Tibial artery (tissue), 4 donors: ENCODE data around the gene WDR75.

Source experiments
- DNase-seq, 2 donors: peaks; one replicate each; pipeline ENCODE4 v3.0.0-alpha.2; 2019
- H3K27ac ChIP-seq, 2 donors: fragments of 200-600 bp; sonication (generic) in 1 of 2; 1 replicate in 1 of 2; 2 replicates in 1 of 2; pipeline ENCODE4 v1.5.1; 2018 to 2019; ENCODE audit warnings: mild to moderate bottlenecking in 1 of 2
- H3K27me3 ChIP-seq, 2 donors: fragments of 200-600 bp; sonication (generic) in 1 of 2; one replicate each; pipeline versions ENCODE4 v1.5.1 to v1.6.0; 2016 to 2019
- H3K36me3 ChIP-seq, 3 donors: fragments of 200-600 bp; sonication (generic) in 2 of 3; one replicate each; pipeline ENCODE4 v1.5.1; 2016 to 2019; ENCODE audit warnings: mild to moderate bottlenecking in 2 of 3
- H3K4me1 ChIP-seq, 4 donors: fragments of 200-600 bp; sonication (generic) in 2 of 4; 1 replicate in 3 of 4; 2 replicates in 1 of 4; pipeline ENCODE4 v1.5.1; 2016 to 2019
- H3K4me3 ChIP-seq, 2 donors: fragments of 200-600 bp; sonication (generic) in 1 of 2; 1 replicate in 1 of 2; 2 replicates in 1 of 2; pipeline ENCODE4 v1.5.1; 2018 to 2019; ENCODE audit warnings: mild to moderate bottlenecking in 2 of 2
- H3K9me3 ChIP-seq, 3 donors: fragments of 200-600 bp; sonication (generic) in 1 of 3; one replicate each; pipeline ENCODE4 v1.5.1; 2016 to 2019
- CTCF ChIP-seq, 2 experiments: fragments of 200-600 bp in 1 of 2; fragments of 450-650 bp in 1 of 2; IDR thresholded peaks; one replicate each; pipeline ENCODE4 v1.5.1; 2017 to 2019; ENCODE audit warnings: antibody characterized with exemption in 2 of 2, mild to moderate bottlenecking in 1 of 2, moderate library complexity in 1 of 2
- intact Hi-C: fragments of 100-400 bp; cut with DNase I; formaldehyde crosslinking; loops from one replicate; pipeline ENCODE4 v1.15.0; 2023; ENCODE audit warnings: low total_unique reads

The WDR75 gene

GRCh38 chr2:189506514-189506976 lies 65.3 kb downstream of the WDR75 start:
- no peak overlapping the region for H3K4me3 ChIP-seq
- H3K27me3 ChIP-seq, result no peaks in the 10 kb centered on the region
- DNase-seq, result no peak
- H3K36me3 ChIP-seq, result no peaks in the 10 kb centered on the region
- no peak for TF ChIP-seq CTCF (IDR thresholded peaks at IDR 0.05)
- H3K4me1 ChIP-seq, result no peaks in the 10 kb centered on the region
- no peaks in the 10 kb centered on the region for H3K9me3 ChIP-seq
- intact Hi-C loops, result no loop called here
- H3K27ac ChIP-seq, result no peak overlapping the region

- Histone ChIP-seq H3K4me1 (peaks cover 0 to 30% (median 2%) of the 10 kb centered on the region in 4 donors), H3K36me3 (no peaks in the 10 kb centered on the region), H3K27ac (no peak overlapping the region), H3K27me3 (no peaks in the 10 kb centered on the region), H3K9me3 (no peaks in the 10 kb centered on the region), H3K4me3 (no peak overlapping the region)
- TF ChIP-seq CTCF (IDR thresholded peaks at IDR 0.05), result no peak
- no peak for DNase-seq
- intact Hi-C loops, result no loop called here
Observed at GRCh38 chr2:189511210-189511959, 70.1 kb downstream of the WDR75 start.

GRCh38 chr2:189511960-189512319 lies 70.7 kb downstream of the WDR75 start:
- Histone ChIP-seq H3K27ac (no peak overlapping the region), H3K9me3 (no peaks in the 10 kb centered on the region), H3K4me1 (peaks cover 0 to 34% (median 2%) of the 10 kb centered on the region in 4 donors), H3K4me3 (no peak overlapping the region), H3K27me3 (no peaks in the 10 kb centered on the region), H3K36me3 (no peaks in the 10 kb centered on the region)
- DNase-seq, result no peak
- no peak for TF ChIP-seq CTCF (IDR thresholded peaks at IDR 0.05)
- intact Hi-C loops, result no loop called here

- TF ChIP-seq CTCF (IDR thresholded peaks at IDR 0.05), result no peak
- H3K27me3 ChIP-seq, result no peaks in the 10 kb centered on the region
- H3K27ac ChIP-seq, result no peak overlapping the region
- intact Hi-C loops, result no loop called here
- no peaks in the 10 kb centered on the region for H3K36me3 ChIP-seq
- DNase-seq, result no peak
- peaks cover 0 to 35% (median 2%) of the 10 kb centered on the region in 4 donors for H3K4me1 ChIP-seq
- H3K9me3 ChIP-seq, result no peaks in the 10 kb centered on the region
- H3K4me3 ChIP-seq, result no peak overlapping the region
Observed at GRCh38 chr2:189512879-189513278, 71.6 kb downstream of the WDR75 start.

GRCh38 chr2:189514104-189514503 lies 72.8 kb downstream of the WDR75 start:
- H3K4me3 ChIP-seq, result no peak overlapping the region
- peak overlapping the region in 1 of 2 donors; percentile 55 for H3K27ac ChIP-seq
- no peaks in the 10 kb centered on the region for H3K9me3 ChIP-seq
- no peak for TF ChIP-seq CTCF (IDR thresholded peaks at IDR 0.05)
- H3K36me3 ChIP-seq, result no peaks in the 10 kb centered on the region
- H3K27me3 ChIP-seq, result no peaks in the 10 kb centered on the region
- intact Hi-C loops, result no loop called here
- peaks cover 0 to 42% (median 2%) of the 10 kb centered on the region in 4 donors for H3K4me1 ChIP-seq
- no peak for DNase-seq
